GM12878 (cell line): ENCODE measurements around the gene TBC1D1. TPM values are rescaled to one million over a fixed set of nuclear protein-coding genes. Genes with fewer than 3 reads are reported as not detected.

ENCODE experiments used
- ATF7 ChIP-seq: fragments of 450-650 bp; IDR thresholded peaks from 2 replicates; pipeline ENCODE4 v1.6.1; 2016; ENCODE audit warnings: low read depth, mild to moderate bottlenecking
- BHLHE40 ChIP-seq, 2 experiments: fragments of 450-650 bp in 1 of 2; IDR thresholded peaks; 2 replicates each; pipeline ENCODE4 v1.6.1; 2011 to 2017; ENCODE audit warnings: low read depth in 2 of 2, borderline replicate concordance in 1 of 2, improper control_type of control experiment in 1 of 2, low read length in 1 of 2, mild to moderate bottlenecking in 1 of 2
- CUX1 ChIP-seq: IDR thresholded peaks from 2 replicates; pipeline ENCODE4 v1.6.1; 2012; ENCODE audit warnings: improper control_type of control experiment, low read depth, low read length; ENCODE audit not compliant: insufficient replicate concordance
- HCFC1 ChIP-seq: fragments of 150-350 bp; IDR thresholded peaks from 2 replicates; pipeline ENCODE4 v1.6.1; 2014; ENCODE audit warnings: low read length
- HSF1 ChIP-seq: fragments of 150-350 bp; IDR thresholded peaks from 2 replicates; pipeline ENCODE4 v1.6.1; 2014; ENCODE audit warnings: mild to moderate bottlenecking, low read depth, low read length
- IKZF2 ChIP-seq, 2 experiments: fragments of 450-650 bp; IDR thresholded peaks; 2 replicates each; pipeline ENCODE4 v1.6.1; 2017; ENCODE audit warnings: mild to moderate bottlenecking in 2 of 2, moderate library complexity in 2 of 2
- PKNOX1 ChIP-seq: fragments of 450-650 bp; IDR thresholded peaks from 2 replicates; pipeline ENCODE4 v1.6.1; 2016; ENCODE audit warnings: mild to moderate bottlenecking
- POU2F2 ChIP-seq: IDR thresholded peaks from 3 replicates; pipeline ENCODE4 v1.6.1; 2011; ENCODE audit warnings: low read depth, mild to moderate bottlenecking, low read length, borderline replicate concordance
- RAD21 ChIP-seq: IDR thresholded peaks from 2 replicates; pipeline ENCODE4 v1.6.1; 2011; ENCODE audit warnings: mild to moderate bottlenecking, low read depth, low read length, moderate library complexity; ENCODE audit not compliant: insufficient read depth
- TCF12 ChIP-seq: IDR thresholded peaks from 2 replicates; pipeline ENCODE4 v1.6.1; 2011; ENCODE audit warnings: low read depth, mild to moderate bottlenecking, low read length
- TCF3 ChIP-seq: IDR thresholded peaks from 2 replicates; pipeline ENCODE4 v1.6.1; 2012; ENCODE audit warnings: low read depth, mild to moderate bottlenecking, low read length, borderline replicate concordance; ENCODE audit not compliant: insufficient read depth
- ZBTB11 ChIP-seq: fragments of 450-650 bp; formaldehyde crosslinking; IDR thresholded peaks from 2 replicates; pipeline ENCODE4 v1.5.0; 2022; ENCODE audit warnings: mild to moderate bottlenecking, missing genetic modification characterization
- ZBTB4 ChIP-seq: fragments of 450-650 bp; formaldehyde crosslinking; IDR thresholded peaks from 2 replicates; pipeline ENCODE4 v1.4.0; 2022; ENCODE audit warnings: mild to moderate bottlenecking, moderate library complexity
- ZNF24 ChIP-seq: fragments of 450-650 bp; IDR thresholded peaks from 2 replicates; pipeline ENCODE4 v1.6.1; 2017; ENCODE audit warnings: antibody characterized with exemption, mild to moderate bottlenecking
- polyA plus RNA-seq, 11 experiments: library from polyadenylated mRNA; depleted of rRNA in 4 of 11; unstranded in 6 of 11; stranded (reverse) in 5 of 11; fragments of >200 nt; fragmentation: Nextera tagmentation in 4 of 11; fragmentation: Illumina TruSeq in 1 of 11; extraction: Ambion mirVana in 4 of 11; extraction: Trizol in 1 of 11; gene quantifications; 1 replicate in 1 of 11; 2 replicates in 10 of 11; pipeline versions ENCODE4 v1.2.1 to v1.2.3, GENCODE V29; 2011 to 2016; ENCODE audit warnings: inconsistent platforms in 2 of 11, missing spikeins in 2 of 11, low read depth in 1 of 11
- total RNA-seq, 4 experiments: library from RNA; depleted of rRNA in 3 of 4; stranded (reverse); fragments of >200 nt in 3 of 4; fragmentation: Illumina TruSeq in 1 of 4; extraction: Trizol in 1 of 4; gene quantifications; 2 replicates each; pipeline versions ENCODE4 v1.2.1 to v1.2.3, GENCODE V29; 2013 to 2021

Gene TBC1D1
- total and polyA plus RNA-seq, 10 of the 15 experiments (the other 5 are each of a cell fraction or from before 2014, with no cell fraction given), result 5.3 to 102 (median 57.8) TPM

- TF ChIP-seq HSF1 (no peak), ATF7 (peak; percentile 44; the same call in 1 of the 2 replicates), TCF3 (no peak), BHLHE40 (IDR thresholded peaks at IDR 0.05; ENCODE audit: borderline replicate concordance in 1 of 2, low read depth in 2 of 2, low read length in 1 of 2) (peak; percentile 67 to 82), ZNF24 (no peak), HCFC1 (no peak), IKZF2 (IDR thresholded peaks at IDR 0.05) (peak in 1 of 2 experiments; percentile 72; a peak in 1 of 4 replicates), ZBTB4 (CRISPR knock-in tag) (no peak), CUX1 (no peak), TCF12 (0 out of 2 replicates have a peak, but pooled peaks have one; percentile 28), PKNOX1 (0 out of 2 replicates have a peak, but pooled peaks have one; percentile 7), RAD21 (no peak), POU2F2 (peak; percentile 42; the same call in 1 of the 3 replicates), ZBTB11 (CRISPR knock-in tag) (no peak)
Measured at GRCh38 chr4:37892641-37893040, 1.8 kb downstream of the TBC1D1 start (continued).
